B cell (primary cell): ENCODE results near the gene SAA1. TPM values are rescaled to one million over a fixed set of nuclear protein-coding genes. Genes with fewer than 3 reads are reported as not detected.

Experiments used
- ATAC-seq: fragments of 200-7000 bp; cut with Tn5 transposase; one replicate; pipeline ENCODE4 v1.10.0; 2021; ENCODE audit warnings: low read depth, mild to moderate bottlenecking, moderate number of reproducible peaks, moderate library complexity
- CTCF ChIA-PET: fragments of 350-600 bp; sonication (Branson Sonifier 250); formaldehyde crosslinking; loops from one replicate; lab custom pipeline; 2021; ENCODE audit warnings: antibody characterized with exemption, inconsistent platforms; lab: Charles Lee
- POLR2A ChIA-PET: fragments of 350-600 bp; sonication (Branson Sonifier 250); formaldehyde crosslinking; loops from one replicate; lab custom pipeline; 2021; ENCODE audit warnings: antibody characterized with exemption; lab: Charles Lee
- DNase-seq: peaks from one replicate; pipeline ENCODE4 v3.0.0; 2013
- H2AFZ ChIP-seq: 2 replicates; pipeline ENCODE4 v1.6.1; 2012; ENCODE audit warnings: mild to moderate bottlenecking, low read depth, low read length; ENCODE audit not compliant: insufficient read depth, poor library complexity, severe bottlenecking
- H3K27ac ChIP-seq, 2 donors: 1 replicate in 1 of 2; 2 replicates in 1 of 2; pipeline ENCODE4 v1.5.1; 2012 to 2013; ENCODE audit warnings: low read length in 2 of 2, mild to moderate bottlenecking in 2 of 2, moderate library complexity in 1 of 2
- H3K27me3 ChIP-seq, 4 experiments: fragments of 200-600 bp in 1 of 4; sonication (generic) in 1 of 4; replicated peaks in 1 of 4; 1 replicate in 2 of 4; 2 replicates in 2 of 4; pipeline versions ENCODE4 v1.6.1 to v1.7.0; 2013 to 2016; ENCODE audit warnings: low read length in 3 of 4, mild to moderate bottlenecking in 2 of 4, mixed read lengths in 1 of 4, moderate library complexity in 1 of 4; ENCODE audit not compliant: insufficient read depth in 4 of 4, control insufficient read depth in 3 of 4; ENCODE audit errors: control extremely low read depth in 1 of 4
- H3K36me3 ChIP-seq, 2 experiments: replicated peaks in 1 of 2; 1 replicate in 1 of 2; 2 replicates in 1 of 2; pipeline versions ENCODE4 v1.6.1 to v1.7.1; 2013; ENCODE audit warnings: low read length in 1 of 2; ENCODE audit not compliant: insufficient read depth in 2 of 2, control insufficient read depth in 1 of 2; ENCODE audit errors: control extremely low read depth in 1 of 2, extremely low read depth in 1 of 2
- H3K4me1 ChIP-seq, 2 donors: fragments of 200-600 bp in 1 of 2; sonication (generic) in 1 of 2; 1 replicate in 1 of 2; 2 replicates in 1 of 2; pipeline versions ENCODE4 v1.5.1 to v1.6.1; 2013 to 2017; ENCODE audit warnings: low read length in 2 of 2; ENCODE audit not compliant: control insufficient read depth in 2 of 2, insufficient read depth in 2 of 2
- H3K4me2 ChIP-seq: replicated peaks from 2 replicates; pipeline ENCODE3; 2012; ENCODE audit warnings: mild to moderate bottlenecking, low read depth, low read length; ENCODE audit not compliant: poor library complexity, severe bottlenecking
- H3K4me3 ChIP-seq, 5 experiments: fragments of 200-600 bp in 1 of 5; sonication (generic) in 1 of 5; 1 replicate in 3 of 5; 2 replicates in 2 of 5; pipeline versions ENCODE4 v1.5.1 to v1.7.0; 2011 to 2016; ENCODE audit warnings: low read length in 4 of 5, mild to moderate bottlenecking in 4 of 5, low read depth in 2 of 5, control low read depth in 1 of 5, moderate library complexity in 1 of 5; ENCODE audit not compliant: insufficient read depth in 1 of 5; ENCODE audit errors: control extremely low read depth in 1 of 5, extremely low read depth in 1 of 5
- H3K79me2 ChIP-seq: fragments of 200-600 bp; sonication (generic); one replicate; pipeline ENCODE4 v1.6.0; 2016; ENCODE audit warnings: low read length; ENCODE audit not compliant: control insufficient read depth, insufficient read depth
- H3K9ac ChIP-seq: fragments of 200-600 bp; sonication (generic); 2 replicates; pipeline ENCODE4 v1.6.1; 2017; ENCODE audit warnings: mild to moderate bottlenecking, low read length, moderate library complexity
- H3K9me3 ChIP-seq, 3 donors: one replicate each; pipeline versions ENCODE4 v1.6.1 to v1.7.1; 2013; ENCODE audit warnings: low read length in 2 of 3; ENCODE audit not compliant: control insufficient read depth in 2 of 3, insufficient read depth in 1 of 3; ENCODE audit errors: control extremely low read depth in 1 of 3
- H4K20me1 ChIP-seq: 2 replicates; pipeline ENCODE4 v1.6.0; 2012; ENCODE audit warnings: mild to moderate bottlenecking, low read length; ENCODE audit not compliant: insufficient read depth, control insufficient read depth, poor library complexity, severe bottlenecking
- H3K27ac Mint-ChIP-seq: one replicate; pipeline ENCODE4 v1.8.0; 2021; ENCODE audit warnings: mixed read lengths
- H3K27me3 Mint-ChIP-seq: one replicate; pipeline ENCODE4 v1.8.0; 2021; ENCODE audit warnings: mixed read lengths
- H3K4me1 Mint-ChIP-seq: one replicate; pipeline ENCODE4 v1.8.0; 2021; ENCODE audit warnings: mixed read lengths
- H3K4me3 Mint-ChIP-seq: one replicate; pipeline ENCODE4 v1.8.0; 2021; ENCODE audit warnings: mixed read lengths
- H3K9me3 Mint-ChIP-seq: one replicate; pipeline ENCODE4 v1.8.0; 2022; ENCODE audit warnings: mixed read lengths; ENCODE audit not compliant: insufficient read depth
- CTCF ChIP-seq: fragments of 200-600 bp; IDR thresholded peaks from one replicate; pipeline ENCODE4 v1.8.0; 2022; ENCODE audit warnings: antibody characterized with exemption, mild to moderate bottlenecking
- EZH2 ChIP-seq: IDR thresholded peaks from 2 replicates; pipeline ENCODE4 v1.6.1; 2012; ENCODE audit warnings: borderline replicate concordance, low read depth, mild to moderate bottlenecking, moderate library complexity, low read length; ENCODE audit not compliant: insufficient read depth, poor library complexity, severe bottlenecking
- WGBS: methylation state at CpG from one replicate; pipeline ENCODE4 v1.1.5; 2013; ENCODE audit warnings: missing lambda C conversion rate; ENCODE audit not compliant: insufficient coverage; 5-methylcytosine and 5-hydroxymethylcytosine counted together
- intact Hi-C: fragments of 100-400 bp; cut with micrococcal nuclease; formaldehyde crosslinking; loops from one replicate; pipeline ENCODE4 v1.10.0; 2022
- polyA plus RNA-seq: library from polyadenylated mRNA; depleted of rRNA; stranded (reverse); fragments of >200 nt; gene quantifications from 2 replicates; pipeline ENCODE4 v1.2.3, GENCODE V29; 2012
- total RNA-seq, 2 donors: library from RNA; stranded (reverse); fragments of 120-200 nt in 1 of 2; gene quantifications; 1 replicate in 1 of 2; 2 replicates in 1 of 2; pipeline versions ENCODE4 v1.2.3 to v1.2.4, GENCODE V29; 2013 to 2022

The SAA1 gene
- total and polyA plus RNA-seq, 2 donors (not counting 1 experiment from before 2014, with no cell fraction given): not detected

- H3K4me1 Mint-ChIP-seq: peaks cover 12% of the 10 kb centered on the region
- ChIA-PET POLR2A (no interaction called here), CTCF (no interaction called here)
- H3K27ac Mint-ChIP-seq: no peak overlapping the region
- H3K9me3 Mint-ChIP-seq: no peaks in the 10 kb centered on the region
- intact Hi-C loops: no loop called here
- no peak overlapping the region for H3K4me2 ChIP-seq
- no peaks in the 10 kb centered on the region for H4K20me1 ChIP-seq
- H3K79me2 ChIP-seq: no peaks in the 10 kb centered on the region
- H3K9me3 ChIP-seq: no peaks in the 10 kb centered on the region
- WGBS: 93% methylated on average over 4 of the region's 4 CpGs
- H3K4me1 ChIP-seq: no peaks in the 10 kb centered on the region
- no peaks in the 10 kb centered on the region for H3K36me3 ChIP-seq
- no peak overlapping the region for H2AFZ ChIP-seq
- DNase-seq (no peak), ATAC-seq (no peak)
- no peaks in the 10 kb centered on the region for H3K27me3 ChIP-seq
- H3K9ac ChIP-seq: no peak overlapping the region
- no peak overlapping the region for H3K4me3 Mint-ChIP-seq
- no peak overlapping the region for H3K27ac ChIP-seq
- TF ChIP-seq EZH2 (no peak), CTCF (no peak)
- no peaks in the 10 kb centered on the region for H3K27me3 Mint-ChIP-seq
- no peak overlapping the region for H3K4me3 ChIP-seq
Measured at GRCh38 chr11:18270102-18270501, 4.0 kb downstream of the SAA1 start.

GRCh38 chr11:18271206-18271605 is 5.1 kb downstream of the SAA1 start:
- Histone ChIP-seq H4K20me1 (no peaks in the 10 kb centered on the region), H3K9me3 (peaks cover 0 to 4% (median 0%) of the 10 kb centered on the region in 3 donors), H3K9ac (no peak overlapping the region), H3K27ac (no peak overlapping the region), H3K4me3 (no peak overlapping the region), H2AFZ (no peak overlapping the region), H3K4me1 (no peaks in the 10 kb centered on the region), H3K27me3 (no peaks in the 10 kb centered on the region), H3K36me3 (no peaks in the 10 kb centered on the region), H3K4me2 (no peak overlapping the region), H3K79me2 (no peaks in the 10 kb centered on the region)
- Mint-ChIP-seq H3K27me3 (no peaks in the 10 kb centered on the region), H3K4me3 (no peak overlapping the region), H3K27ac (no peak overlapping the region), H3K9me3 (no peaks in the 10 kb centered on the region), H3K4me1 (peaks cover 7% of the 10 kb centered on the region)
- ChIA-PET CTCF (no interaction called here), POLR2A (no interaction called here)
- intact Hi-C loops: no loop called here
- DNase-seq: no peak
- no peak for ATAC-seq
- WGBS: no CpG with 5 or more reads among the region's 4 CpGs
- no peak for TF ChIP-seq EZH2
